ENCODE data around the gene FAM222B. TPM values are rescaled to one million over a fixed set of nuclear protein-coding genes. Genes with fewer than 3 reads are reported as not detected.

FAM222B gene
- total and polyA plus RNA-seq, 9 of the 15 experiments (the other 6 are each of a cell fraction or from before 2014, with no cell fraction given) = 4.0 to 34.6 (median 7.5) TPM

- peak overlapping the region; percentile 94 for H3K4me2 ChIP-seq (ENCODE audit: insufficient read depth, low read length)
- peaks cover 27% of the 10 kb centered on the region for H4K20me1 ChIP-seq (replicated peaks; ENCODE audit: control insufficient read depth, insufficient read depth, low read length)
- in situ Hi-C loops (cut with MboI) (no loop called here), intact Hi-C loops (cut with micrococcal nuclease) (loop anchor here (5.0 kb wide), 1 partner anchor 97 kb away; the partner anchor contains the start of gene BLTP2)
- WGBS (ENCODE audit: insufficient coverage, low coverage, missing lambda C conversion rate) = under 1% methylated on average over 46 of the region's 61 CpGs
- peak overlapping the region; percentile 93 to 99 for H3K9ac ChIP-seq (ENCODE audit: insufficient read depth in 1 of 2, low read depth in 2 of 2, low read length in 2 of 2)
- BruUV-seq (replicated peaks) = TSS peak; percentile 69
- H3K4me3 ChIP-seq = peak overlapping the region; percentile 87
- H3K4me1 ChIP-seq (replicated peaks in 1 of 2; ENCODE audit: control insufficient read depth in 2 of 2, insufficient read depth in 2 of 2, low read length in 2 of 2) = peaks cover 43 to 85% of the 10 kb centered on the region in 2 experiments
- H3K27me3 ChIP-seq (ENCODE audit: control insufficient read depth in 2 of 2, insufficient read depth in 2 of 2, low read length in 2 of 2) = no peaks in the 10 kb centered on the region
- peak overlapping the region; percentile 96 for H3K27ac ChIP-seq (ENCODE audit: extremely low read depth, low read depth, low read length)
- peaks cover 52% of the 10 kb centered on the region for H3K79me2 ChIP-seq (ENCODE audit: control insufficient read depth, insufficient read depth, low read length)
- peak overlapping the region; percentile 74 for H2AFZ ChIP-seq (ENCODE audit: low read depth, low read length)
- FAIRE-seq = peak; percentile 63
- no peaks in the 10 kb centered on the region for H3K9me1 ChIP-seq (ENCODE audit: control insufficient read depth, insufficient read depth, low read length)
- H3K9me3 ChIP-seq (replicated peaks; ENCODE audit: control insufficient read depth, insufficient read depth, low read depth, low read length) = no peaks in the 10 kb centered on the region
- peaks cover 47% of the 10 kb centered on the region; the same call in 2 of the 3 replicates for H3K36me3 ChIP-seq (ENCODE audit: control insufficient read depth, insufficient read depth, low read length)
- POLR2A ChIA-PET = interaction anchor here (0.6 to 17.4 kb wide), 12 partner anchors 9 to 206 kb away, joined by 3 to 367 read pairs (median 3); partner anchors contain the start of genes NEK8, PIGS, PROCA1 and RPL23A
- CTCF ChIA-PET (ENCODE audit: low intra/inter-chr PET ratio) = interaction anchor here (1.9 kb wide), 1 partner anchor 17 kb away, joined by 14 read pairs; the partner anchor contains the start of genes NEK8 and TLCD1
- DNase-seq (ENCODE audit: extremely low read depth in 1 of 4, low spot score in 3 of 4) = peak; percentile 85 to 91 (median 88)
- ATAC-seq = peak; percentile 1; the same call in 1 of the 3 replicates
- 0 out of 2 replicates have a peak, but pooled peaks have one; percentile 6 for TF ChIP-seq ELF2 (CRISPR knock-in tag; IDR thresholded peaks at IDR 0.05)
- TF ChIP-seq STAG1 (CRISPR knock-in tag; IDR thresholded peaks at IDR 0.05; ENCODE audit: borderline replicate concordance) = no peak; the same call in 1 of the 2 replicates
- no peak for TF ChIP-seq UBTF (IDR thresholded peaks at IDR 0.05; ENCODE audit: borderline replicate concordance in 1 of 2, low read depth in 2 of 2, low read length in 2 of 2)
- no peak for TF ChIP-seq ZFP30 (CRISPR knock-in tag; IDR thresholded peaks at IDR 0.05; ENCODE audit: borderline replicate concordance)
- no peak for TF ChIP-seq XRCC4 (IDR thresholded peaks at IDR 0.05; ENCODE audit: extremely low read depth, insufficient read depth, insufficient read length)
- 0 out of 2 replicates have a peak, but pooled peaks have one; percentile 53 for TF ChIP-seq NR2C2 (CRISPR knock-in tag; IDR thresholded peaks at IDR 0.05)
- TF ChIP-seq NR2C2 (tag; IDR thresholded peaks at IDR 0.05) = peak; percentile 94
- peak; percentile 100 for TF ChIP-seq ZBTB7A (IDR thresholded peaks at IDR 0.05; ENCODE audit: borderline replicate concordance, control insufficient read depth, low read depth, low read length)
- peak; percentile 96 for TF ChIP-seq CREB1 (IDR thresholded peaks at IDR 0.05)
- peak; percentile 95 for TF ChIP-seq CREB1 (CRISPR knock-in tag; IDR thresholded peaks at IDR 0.05)
- no peak; the same call in none of the 2 replicates for TF ChIP-seq ZNF431 (CRISPR knock-in tag; IDR thresholded peaks at IDR 0.05)
- TF ChIP-seq POLR2A (conservative IDR thresholded peaks at IDR 0.05) = peak; percentile 67; the same call in 1 of the 2 replicates
- TF ChIP-seq NELFE (IDR thresholded peaks at IDR 0.05; ENCODE audit: insufficient read depth, insufficient read length) = peak; percentile 33
- peak; percentile 53; the same call in 1 of the 2 replicates for TF ChIP-seq SAFB (IDR thresholded peaks at IDR 0.05; ENCODE audit: borderline replicate concordance, low read depth, low read length)
- TF ChIP-seq ZNF445 (CRISPR knock-in tag; IDR thresholded peaks at IDR 0.05; ENCODE audit: low read depth) = no peak
Measured at GRCh38 chr17:28744104-28744971, 98.3 kb downstream of the FAM222B start.

All from K562 (cell line).